GM21576 (cell line): ENCODE results near the gene DAPK2.
A peak's percentile ranks its signal among the peaks of the same experiment; 100 is the strongest.

Experiments
- ATAC-seq: cut with Tn5 transposase; IDR thresholded peaks from one replicate; pipeline ENCODE4 v1.9.1; 2021; ENCODE audit warnings: mild to moderate bottlenecking, moderate library complexity; ENCODE audit not compliant: unreplicated experiment

Gene DAPK2

GRCh38 chr15:63998489-63998888 lies 47.8 kb downstream of the DAPK2 start:
- ATAC-seq, result no peak

GRCh38 chr15:63997715-63998442 lies 48.4 kb downstream of the DAPK2 start:
- ATAC-seq, result no peak

- ATAC-seq, result no peak
Measured at GRCh38 chr15:63996794-63997357, 49.4 kb downstream of the DAPK2 start.

DNA sequence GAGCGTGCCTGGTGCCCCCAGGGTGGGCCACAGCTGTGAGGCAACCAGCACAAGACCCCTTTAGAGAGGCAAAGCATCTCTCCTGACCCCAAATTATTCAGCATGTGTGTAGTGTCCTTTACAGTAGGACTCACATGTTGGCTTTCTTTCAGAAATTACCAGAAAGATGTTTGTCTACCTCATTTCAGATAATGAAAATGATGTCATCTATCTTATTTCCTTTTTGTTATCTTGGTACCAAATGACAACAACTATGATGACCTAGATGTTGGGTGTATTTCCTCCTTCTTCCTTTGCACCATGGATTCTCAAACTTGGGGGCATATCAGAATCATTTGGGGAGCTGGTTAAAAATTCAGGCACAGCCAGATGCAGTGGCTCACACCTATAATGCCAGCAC lies 50.5 kb downstream of the DAPK2 start:
- no peak for ATAC-seq

- ATAC-seq, result no peak
Measured at GRCh38 chr15:63994073-63994600, 52.1 kb downstream of the DAPK2 start.

GRCh38 chr15:63992300-63992699 lies 54.0 kb downstream of the DAPK2 start:
- ATAC-seq, result no peak

GRCh38 chr15:63991706-63992105 lies 54.6 kb downstream of the DAPK2 start:
- ATAC-seq, result no peak

DNA sequence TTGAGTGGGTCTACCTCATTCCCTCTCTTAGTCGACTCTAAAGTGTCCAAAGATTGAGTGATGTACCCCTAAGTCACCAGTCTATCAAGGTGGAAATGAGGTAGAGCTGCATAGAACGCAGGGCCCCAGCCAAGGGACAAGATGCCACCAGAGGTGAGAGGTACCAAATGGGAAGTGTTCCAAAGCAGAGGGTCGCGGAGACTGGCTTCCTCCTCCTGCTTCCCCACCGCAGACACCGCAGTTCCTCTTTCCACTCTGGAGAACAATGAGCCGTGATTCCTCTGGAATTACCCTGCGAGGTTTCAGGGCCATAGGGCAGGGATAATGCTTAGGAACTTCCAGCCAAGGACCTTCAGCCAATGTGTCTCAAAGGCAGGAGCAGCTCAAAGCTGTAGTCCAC lies 55.8 kb downstream of the DAPK2 start:
- ATAC-seq, result no peak

- ATAC-seq, result no peak
Measured at GRCh38 chr15:63987796-63988378, 58.4 kb downstream of the DAPK2 start.

- peak; percentile 67 for ATAC-seq
Measured at GRCh38 chr15:63986751-63987341, 59.4 kb downstream of the DAPK2 start.

DNA sequence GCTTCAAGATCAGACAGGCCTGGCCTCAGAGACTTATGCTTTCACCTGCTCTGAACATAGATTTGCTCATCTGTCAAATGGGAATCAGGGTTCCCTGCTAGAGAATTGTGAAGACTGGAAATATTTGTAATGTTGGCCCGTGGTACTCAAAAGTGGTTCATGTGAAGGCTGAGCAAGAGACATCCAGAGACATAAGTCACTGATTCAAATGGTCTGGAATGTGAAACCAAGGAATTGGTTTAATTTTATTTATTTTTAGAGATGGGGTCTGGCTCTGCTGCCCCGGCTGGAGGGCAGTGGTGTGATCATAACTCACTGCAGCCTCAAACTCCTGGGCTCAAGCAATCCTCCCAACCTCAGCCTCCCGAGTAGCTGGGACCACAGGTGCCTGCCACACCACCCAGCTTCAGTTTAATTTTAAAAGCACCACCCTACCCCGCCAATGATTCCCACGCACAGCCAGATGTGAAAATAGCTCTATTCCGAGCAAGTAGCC lies 60.1 kb downstream of the DAPK2 start:
- ATAC-seq, result no peak

GRCh38 chr15:63985221-63986184 lies 60.8 kb downstream of the DAPK2 start:
- no peak for ATAC-seq

DNA sequence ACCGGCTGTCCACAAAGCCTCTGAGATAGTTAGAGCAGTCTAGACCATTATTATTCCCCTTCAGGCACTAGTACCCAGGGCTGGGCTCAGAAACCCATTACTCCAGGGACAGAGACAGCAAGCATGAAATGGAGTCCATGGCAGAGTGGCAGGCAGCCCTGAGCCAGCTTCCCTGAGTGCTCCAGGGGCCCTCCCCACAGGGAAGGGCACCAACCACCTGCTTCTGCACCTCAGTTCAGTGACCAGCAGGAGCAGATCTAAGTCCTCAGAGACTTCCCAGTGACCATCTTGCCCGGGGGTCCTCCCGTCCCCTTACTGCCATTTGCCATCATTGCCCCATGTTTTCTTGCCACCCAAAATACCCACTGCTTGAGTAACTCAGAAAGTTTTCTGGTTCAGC lies 62.0 kb downstream of the DAPK2 start:
- ATAC-seq, result no peak

DNA sequence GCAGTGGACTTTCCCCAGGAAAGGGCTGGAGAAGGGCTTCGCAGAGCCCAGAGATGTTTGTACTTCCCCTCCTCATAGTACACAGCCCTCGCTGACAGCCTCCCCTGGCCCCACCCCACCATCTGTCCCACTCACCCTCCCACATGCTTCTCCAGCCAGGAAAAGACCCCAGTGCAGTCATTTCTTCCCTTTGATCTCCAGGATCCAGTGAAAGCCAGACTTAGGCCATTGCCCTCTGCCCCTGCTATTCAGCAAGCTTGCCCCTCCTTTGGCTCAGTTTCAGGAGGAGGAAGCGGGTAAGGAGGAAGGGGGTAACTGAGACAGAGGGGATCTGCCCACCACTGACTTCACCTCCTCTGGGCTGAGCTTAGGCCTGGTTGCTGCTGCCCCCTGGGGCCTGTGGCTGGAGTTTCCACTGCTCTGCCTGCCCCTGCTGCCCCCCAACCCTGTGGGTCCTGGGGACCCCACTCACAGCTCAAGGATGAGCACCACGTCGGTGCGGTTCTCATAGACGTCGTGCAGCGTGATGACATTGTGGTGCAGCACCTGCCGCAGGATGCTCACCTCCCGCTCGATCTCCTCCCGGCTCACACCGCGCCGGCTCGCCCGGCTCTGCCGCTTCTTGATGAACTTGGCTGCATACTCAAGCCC lies 63.1 kb downstream of the DAPK2 start:
- ATAC-seq, result no peak

GRCh38 chr15:63982381-63982854 lies 63.9 kb downstream of the DAPK2 start:
- no peak for ATAC-seq

DNA sequence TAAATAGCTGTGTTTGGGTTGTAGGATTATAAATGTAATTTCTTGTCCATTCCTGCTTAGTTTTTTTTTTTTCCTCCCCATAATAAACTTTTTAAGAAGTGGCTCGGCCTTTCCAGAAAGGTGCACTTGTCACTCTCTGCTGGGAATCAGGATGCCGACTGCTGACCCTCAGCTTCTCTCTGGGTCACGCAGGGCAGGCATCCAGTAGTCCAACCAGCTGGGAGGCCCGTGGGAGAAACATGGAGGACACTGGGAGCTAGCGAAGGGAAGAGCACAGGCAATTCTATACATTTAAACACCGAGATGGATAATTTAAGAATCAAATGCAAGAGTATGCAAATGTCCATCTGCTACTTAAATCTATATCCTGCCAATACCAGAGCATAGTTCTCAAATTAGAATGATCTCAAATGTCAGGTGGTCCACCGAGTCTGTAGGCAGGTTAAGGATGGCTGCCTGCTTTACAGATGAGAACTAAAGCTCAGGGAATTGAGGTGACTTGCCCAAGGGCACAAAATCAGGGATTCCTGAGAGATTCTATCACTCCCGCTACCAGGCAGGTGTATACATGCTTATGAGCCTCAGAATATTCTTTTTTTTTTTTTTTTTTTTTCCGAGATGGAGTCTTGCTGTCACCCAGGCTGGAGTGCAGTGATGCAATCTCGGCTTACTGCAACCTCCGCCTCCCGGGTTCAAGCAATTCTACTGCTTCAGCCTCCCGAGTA lies 64.5 kb downstream of the DAPK2 start:
- no peak for ATAC-seq

GRCh38 chr15:63979262-63979793 lies 67.0 kb downstream of the DAPK2 start:
- no peak for ATAC-seq

DNA sequence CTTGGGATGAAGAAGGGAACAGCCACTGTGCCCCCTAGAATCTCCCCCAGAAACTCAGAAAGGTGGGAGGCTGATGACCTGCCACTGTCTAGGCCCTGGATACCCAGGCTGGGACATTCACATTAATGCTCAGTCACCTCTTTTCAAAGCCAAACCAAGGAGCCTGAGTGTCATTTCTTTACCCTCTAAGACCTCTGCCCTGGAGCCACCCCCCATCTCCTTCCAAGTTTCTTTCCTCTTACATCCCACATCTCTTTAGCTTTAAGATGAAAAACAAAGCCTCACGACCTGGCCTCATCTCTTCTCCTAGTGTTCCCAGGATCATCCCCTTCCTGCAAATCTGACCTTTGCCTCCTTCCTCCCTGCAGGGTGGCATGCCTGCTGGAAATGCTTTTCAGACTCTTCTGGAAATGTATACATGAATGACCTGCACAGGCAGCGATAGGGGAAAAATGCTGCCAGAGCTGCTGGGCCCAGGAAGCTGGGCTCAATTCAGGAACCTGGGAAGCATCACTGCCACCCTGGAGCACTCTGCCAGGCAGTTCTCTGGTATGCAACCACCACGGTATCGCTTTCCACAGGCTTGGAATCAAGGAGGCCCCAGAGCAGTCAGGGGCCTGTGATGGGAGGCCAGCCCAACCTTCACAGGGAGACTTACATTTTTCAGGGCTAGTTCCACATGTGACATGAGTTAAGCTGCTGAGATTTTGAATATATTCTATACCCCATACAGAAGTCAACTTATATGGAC lies 67.6 kb downstream of the DAPK2 start:
- ATAC-seq, result no peak
